IPS-NIHi11 (cell line): ENCODE measurements around the gene MAP4K4.
"Not testable (repeated sequence)": the region's sequence is repeated elsewhere in the genome, so short reads cannot be mapped to it uniquely, and the experiment has no call there.

Experiments
- DNase-seq: peaks from one replicate; pipeline ENCODE4 v3.0.0; 2012; ENCODE audit warnings: mixed read lengths, low spot score

The MAP4K4 gene

DNA sequence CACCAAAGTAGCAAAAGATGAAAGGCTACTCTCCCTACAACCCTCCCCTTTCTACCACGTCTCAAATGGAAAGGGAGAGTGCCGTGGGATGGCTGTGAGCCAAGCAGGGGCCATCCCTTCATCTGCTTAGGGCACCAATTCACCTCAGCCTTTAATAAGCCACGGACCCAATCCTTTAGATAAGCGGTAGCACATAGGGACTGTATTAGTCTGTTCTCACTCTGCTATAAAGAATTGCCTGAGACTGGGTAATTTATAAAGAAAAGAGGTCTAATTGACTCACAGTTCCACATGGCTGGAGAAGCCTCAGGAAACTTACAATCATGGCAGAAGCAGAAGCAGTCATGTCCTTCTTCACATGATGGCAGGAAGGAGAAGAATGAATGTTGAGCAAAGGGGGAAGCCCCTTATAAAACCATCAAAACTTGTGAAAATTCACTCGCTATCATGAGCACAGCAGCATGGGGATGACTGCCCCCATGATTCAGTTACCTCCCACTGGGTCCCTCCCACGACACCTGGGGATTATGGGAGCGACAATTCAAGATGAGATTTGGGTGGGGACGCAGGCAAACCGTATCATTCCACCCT, 208.3 kb downstream of the MAP4K4 start:
- no peak for DNase-seq

GRCh38 chr2:101909760-101910159, 212.3 kb downstream of the MAP4K4 start:
- no peak for DNase-seq

GRCh38 chr2:101912545-101912944, 215.0 kb downstream of the MAP4K4 start:
- DNase-seq, result no peak

DNA sequence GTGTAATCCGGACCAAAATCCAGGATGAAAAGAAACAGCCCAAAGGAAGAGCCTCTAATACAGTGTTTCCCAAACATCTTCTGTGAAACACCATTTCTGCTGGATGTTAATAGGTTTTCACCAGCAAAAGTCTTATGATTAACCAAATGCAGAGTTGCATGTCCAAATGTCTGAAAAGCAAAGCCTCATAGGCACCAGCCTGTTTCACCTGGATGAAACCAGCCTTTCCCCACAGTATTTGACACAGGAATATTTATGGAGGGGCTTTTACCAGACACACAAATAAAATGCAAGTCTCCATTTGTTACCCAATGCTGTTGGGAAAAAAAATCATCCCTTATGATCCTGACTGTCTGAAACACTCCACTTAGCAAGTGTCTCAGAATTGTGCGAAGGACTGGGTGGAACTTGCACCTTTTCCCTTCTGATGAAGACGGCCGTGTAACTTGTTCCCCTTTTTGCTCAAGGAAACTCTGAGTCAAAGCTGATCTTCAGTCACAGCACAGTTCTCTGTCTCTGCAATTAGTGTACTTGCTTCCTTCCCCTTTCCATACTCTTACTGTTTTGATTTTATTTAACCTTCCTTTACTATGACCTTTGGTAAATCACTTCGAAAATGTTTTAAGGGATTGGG, 223.9 kb downstream of the MAP4K4 start:
- DNase-seq, result no peak

GRCh38 chr2:101921953-101922325, 224.4 kb downstream of the MAP4K4 start:
- no peak for DNase-seq

GRCh38 chr2:101924311-101924710, 226.8 kb downstream of the MAP4K4 start:
- DNase-seq, result not testable (repeated sequence)

GRCh38 chr2:101930019-101930418, 232.5 kb downstream of the MAP4K4 start:
- peak; percentile 25 for DNase-seq

GRCh38 chr2:101930847-101931246, 233.3 kb downstream of the MAP4K4 start:
- DNase-seq, result no peak

DNA sequence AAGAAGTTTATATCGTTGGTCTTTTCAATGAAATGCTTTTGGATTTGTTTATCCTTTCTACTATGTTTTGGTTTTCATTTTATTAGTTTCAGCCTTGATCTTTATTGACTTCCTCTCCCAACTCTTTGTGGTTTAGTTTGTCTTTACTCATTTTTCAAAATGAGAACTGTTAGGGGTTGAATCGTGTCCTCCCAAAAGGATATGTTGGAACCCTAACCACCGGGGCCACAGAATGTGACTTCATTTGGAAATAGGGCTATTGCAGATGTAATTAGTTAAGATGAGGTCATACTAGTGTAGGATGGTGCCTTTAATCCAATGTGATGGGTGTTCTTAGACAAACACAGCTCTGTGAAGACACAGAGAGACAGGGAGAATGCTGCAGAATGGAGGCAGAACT, 233.9 kb downstream of the MAP4K4 start:
- no peak for DNase-seq

GRCh38 chr2:101935764-101936163, 238.3 kb downstream of the MAP4K4 start:
- DNase-seq, result not testable (repeated sequence)

DNA sequence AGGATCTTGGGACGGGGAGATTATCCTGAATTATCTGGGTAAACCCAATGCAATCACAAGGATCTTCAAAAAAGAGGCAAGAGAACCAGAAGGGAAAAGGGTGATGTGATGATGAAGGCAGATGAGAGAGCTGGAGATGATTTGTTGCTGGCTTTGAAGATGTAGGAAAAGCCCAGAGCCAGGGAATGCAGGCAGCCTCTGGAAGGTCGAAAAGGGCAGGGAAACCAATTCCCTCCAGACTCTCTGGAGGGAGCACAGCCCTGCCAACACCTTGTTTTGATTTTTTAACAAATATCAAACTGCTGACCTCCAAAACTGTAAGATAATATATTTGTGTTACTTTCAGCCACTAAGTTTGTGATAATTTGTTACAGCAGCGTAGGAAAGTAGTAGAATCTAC, 245.3 kb downstream of the MAP4K4 start:
- DNase-seq, result no peak
